ENCODE results near the gene GLE1. TPM values are rescaled to one million over a fixed set of nuclear protein-coding genes. Genes with fewer than 3 reads are reported as not detected.
"Not testable (repeated sequence)": the region's sequence is repeated elsewhere in the genome, so short reads cannot be mapped to it uniquely, and the experiment has no call there.

The GLE1 gene
- polyA plus RNA-seq, 3 donors, result 31.5 to 32.1 (median 31.8) TPM

- no peak for DNase-seq (ENCODE audit: low read depth in 3 of 3, low spot score in 2 of 3)
Observed at GRCh38 chr9:128550770-128551656, 46.5 kb downstream of the GLE1 start.

GRCh38 chr9:128551657-128552152 lies 47.2 kb downstream of the GLE1 start:
- no peak for DNase-seq (ENCODE audit: low read depth in 3 of 3, low spot score in 2 of 3)

- DNase-seq (ENCODE audit: low read depth in 3 of 3, low spot score in 2 of 3), result peak in 2 of 3 donors; percentile 83
Observed at GRCh38 chr9:128552153-128552743, 47.7 kb downstream of the GLE1 start, which contains the start of gene SPTAN1. Gene SPTAN1 (plus strand): TSS chr9:128552587. CDS start chr9:128566741, 14,154 bp downstream.

GRCh38 chr9:128552744-128553440 lies 48.4 kb downstream of the GLE1 start:
- peak in 1 of 3 donors; percentile 52 for DNase-seq (ENCODE audit: low read depth in 3 of 3, low spot score in 2 of 3)

- DNase-seq (ENCODE audit: low read depth in 3 of 3, low spot score in 2 of 3), result peak in 1 of 3 donors; percentile 30
Observed at GRCh38 chr9:128553728-128554127, 49.2 kb downstream of the GLE1 start.

- DNase-seq (ENCODE audit: low read depth in 3 of 3, low spot score in 2 of 3), result peak in 1 of 3 donors; percentile 66
Observed at GRCh38 chr9:128554155-128554862, 49.8 kb downstream of the GLE1 start.

- peak in 1 of 3 donors; percentile 35 for DNase-seq (ENCODE audit: low read depth in 3 of 3, low spot score in 2 of 3)
Observed at GRCh38 chr9:128555180-128555721, 50.7 kb downstream of the GLE1 start.

GRCh38 chr9:128556276-128556675 lies 51.8 kb downstream of the GLE1 start:
- DNase-seq (ENCODE audit: low read depth in 3 of 3, low spot score in 2 of 3), result no peak

GRCh38 chr9:128556926-128557634 lies 52.6 kb downstream of the GLE1 start:
- DNase-seq (ENCODE audit: low read depth in 3 of 3, low spot score in 2 of 3), result no peak

GRCh38 chr9:128558431-128559310 lies 54.2 kb downstream of the GLE1 start:
- peak in 1 of 3 donors; percentile 27 for DNase-seq (ENCODE audit: low read depth in 3 of 3, low spot score in 2 of 3)

- no peak for DNase-seq (ENCODE audit: low read depth in 3 of 3, low spot score in 2 of 3)
Observed at GRCh38 chr9:128565578-128565977, 61.1 kb downstream of the GLE1 start.

GRCh38 chr9:128568470-128569078 lies 64.1 kb downstream of the GLE1 start:
- DNase-seq (ENCODE audit: low read depth in 3 of 3, low spot score in 2 of 3), result no peak

- no peak for DNase-seq (ENCODE audit: low read depth in 3 of 3, low spot score in 2 of 3)
Observed at GRCh38 chr9:128575469-128575868, 71.0 kb downstream of the GLE1 start.

GRCh38 chr9:128575916-128576315 lies 71.4 kb downstream of the GLE1 start:
- DNase-seq (ENCODE audit: low read depth in 3 of 3, low spot score in 2 of 3), result no peak

- no peak for DNase-seq (ENCODE audit: low read depth in 3 of 3, low spot score in 2 of 3)
Observed at GRCh38 chr9:128577206-128577605, 72.7 kb downstream of the GLE1 start.

GRCh38 chr9:128579194-128579593 lies 74.7 kb downstream of the GLE1 start:
- no peak for DNase-seq (ENCODE audit: low read depth in 3 of 3, low spot score in 2 of 3)

GRCh38 chr9:128580731-128581130 lies 76.2 kb downstream of the GLE1 start:
- no peak for DNase-seq (ENCODE audit: low read depth in 3 of 3, low spot score in 2 of 3)

- not testable (repeated sequence) for DNase-seq (ENCODE audit: low read depth in 3 of 3, low spot score in 2 of 3)
Observed at GRCh38 chr9:128585155-128585554, 80.6 kb downstream of the GLE1 start.

All from right renal cortex interstitium (tissue), 3 donors.